GM19397 (cell line): ENCODE data around the gene IQSEC3.
"Not testable (repeated sequence)": the region's sequence is repeated elsewhere in the genome, so short reads cannot be mapped to it uniquely, and the experiment has no call there.

ENCODE experiments used
- ATAC-seq: cut with Tn5 transposase; IDR thresholded peaks from one replicate; pipeline ENCODE4 v1.9.1; 2021; ENCODE audit warnings: mild to moderate bottlenecking, moderate library complexity; ENCODE audit not compliant: unreplicated experiment

Gene IQSEC3

DNA sequence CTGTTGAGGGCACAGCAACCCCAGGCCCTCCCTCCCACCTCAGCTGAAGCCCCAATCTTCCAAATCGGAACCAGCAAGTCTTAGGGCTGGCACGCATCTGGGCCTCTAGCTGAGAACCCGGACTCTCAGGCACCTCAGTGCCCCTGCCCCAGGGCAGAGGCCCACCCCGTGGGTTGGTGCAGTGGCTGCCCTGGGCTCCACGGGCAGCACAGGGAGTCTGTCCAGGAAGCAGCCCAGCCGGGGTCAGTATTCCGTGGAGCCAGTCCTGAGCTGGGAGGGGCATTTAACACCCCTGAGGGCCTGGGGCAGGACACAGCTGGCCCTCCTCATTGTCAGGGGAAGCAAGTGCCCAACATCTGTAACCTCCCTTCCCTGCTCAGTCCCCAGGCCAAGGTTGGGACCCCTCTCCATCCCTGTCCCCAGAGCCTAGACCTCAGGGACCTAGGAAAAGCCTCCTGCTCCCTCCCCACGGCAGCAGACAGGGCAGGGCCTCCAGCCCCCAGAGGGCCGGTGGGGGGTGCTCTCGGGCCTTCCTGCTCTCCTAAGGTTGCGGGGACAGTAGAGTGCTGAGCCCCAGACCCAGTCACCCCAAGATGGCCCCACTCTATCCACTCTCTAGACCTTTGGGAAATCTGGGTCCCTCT lies 110.9 kb downstream of the IQSEC3 start:
- no peak for ATAC-seq

DNA sequence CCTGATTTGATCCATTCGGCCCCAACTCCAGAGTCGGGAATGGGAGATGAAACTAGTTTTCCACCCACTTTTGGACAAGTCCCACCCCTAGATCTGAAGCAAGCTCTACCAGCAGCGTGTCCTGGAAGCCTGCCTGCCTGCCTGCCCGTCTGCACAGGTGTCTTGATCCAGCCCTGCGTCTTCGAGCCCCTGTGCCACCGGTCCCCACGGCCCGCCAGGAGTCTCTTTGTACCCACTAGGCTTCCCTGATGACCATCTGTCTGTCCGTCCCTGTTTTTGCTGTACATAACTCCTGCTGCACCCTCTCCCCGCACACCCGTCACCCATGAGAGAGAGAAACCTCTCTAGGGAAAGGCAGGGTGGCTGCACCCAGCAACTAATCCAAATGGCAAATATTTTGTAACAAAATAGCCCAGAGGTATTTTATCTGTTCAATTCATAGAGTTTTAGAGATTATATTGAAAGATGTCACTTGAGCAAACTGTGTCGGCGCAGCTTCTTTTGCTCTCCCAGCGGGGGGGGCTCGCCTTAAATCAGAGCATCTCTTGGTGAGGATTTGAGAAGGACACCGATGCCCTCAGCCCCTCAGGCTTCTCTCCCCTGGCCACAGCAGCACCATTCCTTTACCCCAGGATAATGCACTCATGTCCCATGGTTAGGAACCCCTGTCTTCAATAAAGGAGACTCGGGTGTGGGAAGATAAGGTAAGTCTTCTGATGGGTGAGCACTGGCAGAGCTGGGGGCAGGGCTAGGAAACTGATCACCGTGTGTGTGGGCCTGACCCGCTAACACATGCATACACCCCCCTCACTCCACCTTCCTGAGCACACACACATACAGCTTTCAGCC lies 111.6 kb downstream of the IQSEC3 start:
- no peak for ATAC-seq

DNA sequence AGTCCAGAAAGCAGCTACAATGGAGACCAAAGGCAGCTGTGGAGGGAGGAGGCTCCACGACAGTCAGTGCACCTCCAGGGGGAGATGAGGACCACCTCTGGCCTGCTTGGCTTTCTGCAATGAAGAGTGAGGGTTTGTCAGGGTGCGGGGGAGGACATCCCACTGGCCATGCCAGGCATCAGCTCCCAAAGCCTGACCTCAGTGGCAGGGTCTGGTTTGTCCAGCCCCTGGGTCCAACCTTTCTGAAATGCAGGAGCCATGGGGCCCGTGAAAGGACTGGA lies 112.2 kb downstream of the IQSEC3 start:
- ATAC-seq = no peak

DNA sequence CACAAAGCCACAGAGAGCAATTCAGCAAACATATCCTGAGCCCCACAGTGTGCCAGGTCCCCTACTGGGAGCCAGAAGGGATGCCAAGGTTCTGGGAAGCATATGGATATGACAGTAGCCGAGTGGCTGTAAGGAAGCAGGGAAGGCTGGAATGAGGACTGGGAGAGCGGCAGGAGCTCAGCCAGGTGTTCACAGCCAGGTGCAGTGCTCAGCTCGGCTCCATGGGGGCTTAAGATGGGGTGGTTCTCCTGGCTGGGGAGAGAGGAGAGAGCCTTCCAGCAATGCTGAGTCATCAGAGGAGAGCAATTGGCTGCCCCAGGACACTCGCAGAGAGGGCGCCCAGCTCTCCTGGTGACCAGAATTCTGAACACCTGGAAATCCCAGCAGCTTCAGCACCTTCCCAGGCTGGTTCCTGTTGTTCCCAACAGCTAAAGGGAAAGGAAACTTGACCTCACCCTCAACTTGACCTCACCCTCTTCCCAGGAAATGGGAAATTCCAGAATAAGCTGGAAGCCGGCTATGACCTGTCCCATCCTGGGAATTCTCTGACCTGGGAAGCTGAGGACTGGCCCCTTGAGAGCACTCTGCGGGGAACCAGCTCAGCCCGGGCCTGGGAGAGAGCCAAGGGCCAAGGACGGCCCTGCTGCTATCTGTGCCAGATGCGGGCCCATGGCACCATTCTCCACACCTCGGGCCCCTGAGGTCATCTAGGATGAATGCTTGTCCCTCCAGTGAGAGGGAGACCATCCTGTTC lies 112.7 kb downstream of the IQSEC3 start:
- no peak for ATAC-seq

DNA sequence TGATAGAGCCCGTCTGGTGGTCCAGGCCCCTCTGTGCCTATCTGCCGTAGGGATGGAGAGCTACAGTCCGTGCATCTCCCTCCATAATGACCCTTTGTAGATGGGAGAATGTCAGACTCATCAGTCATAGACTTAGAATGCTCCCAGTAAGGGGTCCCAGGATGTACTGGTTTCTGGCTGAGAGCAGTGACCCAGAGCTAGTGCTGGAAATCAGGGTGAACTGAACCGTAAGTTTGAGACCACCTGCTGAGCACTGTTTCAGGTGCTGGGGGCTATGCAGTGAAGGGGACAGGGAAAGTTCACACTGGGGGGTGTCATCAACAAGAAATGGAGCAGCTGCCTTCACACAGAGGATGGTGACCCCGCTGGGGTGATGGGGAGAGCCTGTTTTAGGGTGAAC lies 113.3 kb downstream of the IQSEC3 start:
- no peak for ATAC-seq

DNA sequence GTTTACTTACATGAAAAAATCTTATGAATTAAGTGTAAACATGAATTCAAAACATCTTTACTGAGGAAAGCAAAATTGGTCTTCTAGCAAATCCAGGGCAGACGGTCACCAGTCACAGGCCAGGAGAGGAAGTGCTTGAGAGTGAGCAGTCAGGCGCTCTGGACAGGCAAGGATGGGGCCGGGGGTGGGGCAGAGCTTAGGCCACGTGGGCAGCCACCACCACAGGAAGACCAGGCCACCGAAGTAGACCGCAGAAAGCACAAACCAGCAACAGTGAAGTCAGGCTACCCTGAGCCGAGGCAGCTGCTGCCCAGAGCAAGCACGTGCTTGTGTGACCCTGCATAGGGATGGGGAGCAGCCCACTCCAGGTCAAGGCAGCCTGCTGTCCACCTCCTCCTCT lies 113.9 kb downstream of the IQSEC3 start:
- no peak for ATAC-seq

DNA sequence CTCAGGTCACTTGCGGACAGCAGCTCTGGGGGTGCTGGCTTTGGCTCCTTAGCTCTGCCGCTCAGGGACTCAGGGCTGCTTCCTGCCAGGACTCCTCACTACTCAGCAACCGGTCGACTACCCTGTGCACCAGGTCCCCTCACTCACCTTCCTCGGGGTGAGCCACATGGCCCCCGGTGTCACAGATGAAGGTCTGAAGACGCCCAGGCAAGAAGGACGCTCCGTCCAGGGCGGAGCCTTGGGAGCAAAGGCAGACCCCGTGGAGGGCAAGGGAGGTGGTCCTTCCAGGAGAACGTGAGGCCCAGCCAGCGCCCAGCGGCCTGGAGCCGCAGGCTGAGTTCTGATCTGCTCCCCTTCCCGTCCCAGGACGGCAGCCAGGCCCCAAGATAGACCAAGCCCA lies 115.4 kb downstream of the IQSEC3 start:
- ATAC-seq = no peak

DNA sequence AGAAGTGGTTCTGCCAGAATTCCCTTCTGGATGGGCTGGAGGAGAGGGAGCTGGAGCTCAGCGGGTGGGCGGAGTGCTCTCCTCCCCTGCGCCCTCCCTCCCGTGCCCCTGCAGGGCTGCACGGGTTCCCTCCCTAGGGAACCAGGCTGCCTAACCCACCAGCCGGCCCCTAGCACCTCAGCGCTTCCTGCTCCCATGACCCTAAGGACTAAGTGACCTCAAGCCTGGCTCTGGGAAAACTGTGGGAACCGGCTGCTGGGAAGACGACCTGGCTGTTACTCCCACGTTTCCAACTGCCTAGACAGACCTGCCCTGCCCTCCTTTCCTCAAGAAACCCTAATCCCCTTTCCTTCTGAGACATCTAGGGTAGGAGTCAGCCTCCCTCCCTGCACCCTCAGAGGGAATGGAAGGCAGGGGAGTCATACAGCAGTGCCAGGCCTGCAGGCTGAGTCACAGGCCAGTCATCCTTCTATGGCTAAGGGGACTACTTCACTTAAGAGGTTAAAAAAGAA lies 115.9 kb downstream of the IQSEC3 start:
- no peak for ATAC-seq

DNA sequence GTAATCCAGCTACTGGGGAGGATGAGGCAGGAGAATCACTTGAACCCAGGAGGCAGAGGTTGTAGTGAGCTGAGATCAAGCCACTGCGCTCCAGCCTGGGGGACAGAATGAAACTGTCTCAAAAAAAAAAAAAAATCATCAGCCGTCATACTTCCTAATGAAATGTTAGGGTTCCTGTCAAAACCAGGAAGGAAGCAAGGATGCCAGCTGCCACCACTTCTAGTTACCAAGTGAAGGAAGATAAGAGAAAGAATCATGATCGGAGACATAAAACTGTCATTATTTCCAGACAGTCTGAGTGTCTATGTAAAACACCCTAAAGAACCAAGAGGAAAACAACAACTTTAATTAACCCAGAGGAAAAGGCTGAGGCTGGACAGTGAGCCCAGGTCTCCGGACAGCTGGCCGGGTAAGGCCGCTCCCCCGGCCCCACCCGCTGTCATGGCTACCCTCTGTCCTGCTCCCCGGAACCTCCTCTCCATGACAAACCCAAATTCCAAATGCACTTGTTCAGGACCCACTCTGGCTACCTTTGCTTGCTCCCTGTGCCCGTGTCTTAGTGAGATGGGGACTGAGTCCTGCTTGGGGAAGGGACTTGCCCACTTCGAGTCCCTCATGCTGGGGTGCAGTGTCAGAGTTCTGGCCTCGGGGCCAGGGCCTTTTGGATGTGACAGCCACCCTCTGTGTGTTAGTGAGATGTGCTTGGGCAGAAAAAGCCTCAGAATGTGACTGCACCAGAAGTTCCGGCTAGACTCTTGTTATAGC lies 118.4 kb downstream of the IQSEC3 start:
- no peak for ATAC-seq

DNA sequence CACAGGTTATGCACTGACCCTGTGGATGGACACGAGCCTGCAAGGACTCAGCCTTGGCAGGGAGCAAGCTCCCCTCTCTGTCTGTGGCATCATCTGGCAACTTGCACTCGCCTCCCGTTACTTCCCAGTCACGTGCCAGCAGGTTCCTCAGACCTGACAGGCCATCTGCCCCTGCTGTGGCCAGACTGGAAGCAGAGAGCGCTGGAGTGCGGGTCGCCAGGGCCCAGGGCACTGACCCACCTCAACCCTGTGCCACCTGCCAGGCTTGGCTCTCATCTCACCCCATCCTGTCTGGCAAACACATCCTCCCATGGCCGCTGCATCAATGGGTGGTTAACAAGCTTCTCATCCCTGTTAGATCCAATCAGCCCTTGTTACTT lies 119.0 kb downstream of the IQSEC3 start:
- ATAC-seq = no peak

DNA sequence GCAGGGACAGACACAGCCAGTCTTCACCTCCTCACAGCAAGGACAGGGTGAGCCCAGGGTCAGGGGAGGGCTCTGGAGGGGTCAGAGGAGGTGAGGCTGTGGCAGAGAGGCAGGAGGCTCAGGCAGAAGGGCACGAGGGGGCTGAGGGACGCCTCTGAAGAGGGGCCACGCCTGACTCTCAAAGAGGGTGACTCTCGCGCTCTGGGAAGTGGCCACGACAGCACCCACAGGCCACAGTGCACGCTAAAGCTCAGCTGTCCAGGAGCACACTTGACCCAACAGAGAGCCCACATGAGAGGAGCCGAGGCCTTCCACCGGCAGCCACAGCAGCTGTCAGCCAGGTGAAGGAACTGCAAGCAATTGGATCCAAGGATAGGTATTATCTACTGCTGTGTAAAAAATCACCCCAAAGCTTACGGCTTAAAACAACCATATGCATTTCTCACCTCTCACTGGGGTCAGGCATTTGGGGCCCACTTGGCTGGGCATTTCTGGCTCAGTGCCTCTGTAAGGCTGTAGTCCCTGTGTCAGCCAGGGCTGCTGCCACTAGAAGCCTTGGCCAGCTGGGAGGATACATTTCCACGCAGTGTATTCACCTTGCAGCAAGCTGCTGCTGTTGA lies 119.5 kb downstream of the IQSEC3 start:
- no peak for ATAC-seq

DNA sequence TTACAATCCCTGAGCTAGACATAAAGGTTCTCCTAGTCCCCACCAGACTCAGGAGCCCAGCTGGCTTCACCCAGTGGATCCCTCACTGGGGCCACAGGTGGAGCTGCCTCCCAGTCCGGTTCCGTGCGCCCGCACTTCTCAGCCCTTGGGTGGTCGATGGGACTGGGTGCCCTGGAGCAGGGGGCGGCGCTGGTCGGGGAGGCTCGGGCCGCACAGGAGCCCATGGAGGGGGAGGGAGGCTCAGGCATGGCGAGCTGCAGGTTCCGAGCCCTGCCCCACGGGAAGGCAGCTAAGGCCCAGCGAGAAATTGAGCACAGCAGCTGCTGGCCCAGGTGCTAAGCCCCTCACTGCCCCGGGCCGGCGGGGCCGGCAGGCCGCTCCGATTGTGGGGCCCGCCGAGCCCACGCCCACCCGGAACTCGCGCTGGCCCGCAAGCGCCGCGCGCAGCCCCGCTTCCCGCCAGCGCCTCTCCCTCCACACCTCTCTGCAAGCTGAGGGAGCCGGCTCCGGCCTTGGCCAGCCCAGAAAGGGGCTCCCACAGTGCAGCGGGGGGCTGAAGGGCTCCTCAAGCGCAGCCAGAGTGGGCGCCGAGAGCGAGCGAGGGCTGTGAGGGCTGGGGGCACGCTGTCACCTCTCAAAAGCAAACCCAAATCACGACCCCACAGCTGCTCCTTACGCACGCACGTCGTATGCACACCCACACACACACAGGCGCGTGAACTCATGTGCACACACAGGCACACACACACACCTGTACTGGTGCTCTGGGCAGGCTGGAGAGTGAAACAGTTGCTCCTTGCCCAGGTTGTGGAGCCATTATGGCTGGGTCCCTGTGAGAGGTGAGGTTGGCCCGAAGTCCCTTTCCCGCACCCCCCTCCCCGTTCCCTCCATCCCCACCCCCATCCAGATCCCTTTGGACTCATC lies 121.7 kb downstream of the IQSEC3 start:
- ATAC-seq = not testable (repeated sequence)

DNA sequence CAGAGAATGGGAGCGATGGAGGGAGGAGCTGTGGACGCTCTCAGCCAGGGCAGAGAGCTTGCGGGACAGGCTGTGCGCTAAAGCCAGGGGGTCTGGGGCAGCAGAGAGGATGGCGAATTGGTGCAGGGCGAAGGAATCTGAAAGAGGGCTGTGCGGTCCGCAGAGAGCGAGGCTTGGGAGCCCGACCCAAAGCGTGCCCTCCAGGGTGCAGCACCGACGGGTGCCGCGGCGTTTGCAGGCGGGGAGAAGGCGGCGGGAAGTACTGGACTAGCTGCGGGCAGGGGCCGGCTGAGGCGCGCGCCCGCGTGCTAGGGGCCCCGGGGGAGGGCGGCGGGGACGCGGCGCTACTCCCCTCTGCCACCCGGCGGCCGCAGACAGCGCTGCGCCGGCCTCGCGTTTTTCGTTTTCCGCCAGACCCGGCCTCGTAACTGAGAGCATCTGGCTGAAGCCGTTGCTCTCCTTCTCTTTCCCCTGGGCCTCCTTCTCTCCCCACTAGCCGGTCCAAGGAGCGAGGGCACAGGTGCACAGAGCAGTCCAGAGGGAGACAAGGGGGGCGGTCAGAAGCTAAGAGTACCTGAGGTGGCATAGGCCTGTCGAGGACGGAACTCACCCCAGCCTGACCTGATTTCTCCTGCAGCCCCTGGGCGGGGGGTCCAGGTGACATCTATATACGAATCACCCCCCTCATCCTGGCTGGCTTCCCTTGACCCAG lies 122.5 kb downstream of the IQSEC3 start:
- ATAC-seq = peak; percentile 64

DNA sequence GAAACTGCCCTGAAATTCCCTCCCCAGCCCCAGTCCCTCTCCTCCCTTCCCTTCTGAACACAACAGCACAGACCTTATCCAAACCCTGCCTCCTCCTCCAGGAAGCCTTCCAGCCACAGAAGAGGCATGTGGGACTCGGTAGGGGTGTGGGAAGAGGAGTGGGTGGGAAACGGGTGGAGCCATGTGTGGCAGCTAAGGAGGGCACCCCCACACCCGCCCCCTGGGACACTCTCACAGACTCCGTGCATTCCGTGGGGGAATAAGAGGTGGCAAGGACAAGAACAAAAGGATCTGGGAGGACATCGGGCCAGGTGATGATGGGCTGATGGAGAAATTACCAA lies 123.0 kb downstream of the IQSEC3 start:
- no peak for ATAC-seq

DNA sequence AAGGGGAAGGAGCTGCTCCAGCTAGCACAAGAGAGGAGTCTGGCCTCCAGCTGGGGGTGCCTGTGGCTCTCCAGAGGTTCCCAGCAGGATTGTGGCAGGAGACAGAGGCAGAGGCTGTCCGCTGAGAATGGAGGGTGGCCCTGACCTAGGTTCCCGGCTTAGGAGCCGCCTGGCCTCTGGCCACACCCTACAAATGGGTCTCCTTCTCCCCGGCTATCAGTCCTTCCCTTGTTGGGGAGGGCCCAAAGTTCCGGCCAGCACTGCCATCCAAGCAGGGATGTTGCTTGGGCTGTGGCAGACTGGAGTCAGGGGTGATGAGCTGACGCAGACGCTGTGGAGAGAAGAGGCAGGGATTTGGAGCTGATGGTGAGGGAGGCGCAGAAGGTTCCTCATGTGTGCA lies 124.3 kb downstream of the IQSEC3 start:
- ATAC-seq = no peak

DNA sequence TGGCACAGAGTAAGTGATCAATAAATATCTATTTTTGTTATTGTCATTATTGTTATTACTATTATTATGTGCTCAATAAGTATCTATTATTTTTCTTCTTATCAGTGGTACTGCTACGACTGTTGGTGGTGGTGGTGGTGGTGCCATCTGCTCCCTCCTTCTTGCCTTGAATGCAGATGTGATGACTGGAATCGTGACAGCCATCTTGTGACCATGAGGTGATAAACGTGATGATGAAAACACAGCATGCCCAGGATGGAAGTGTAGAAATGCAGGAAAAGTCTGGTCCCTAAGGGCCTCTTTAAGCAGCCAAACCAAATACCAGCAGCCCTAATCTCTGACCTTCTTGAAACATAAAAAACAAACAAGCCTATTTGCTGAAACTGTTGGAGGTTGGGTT lies 125.0 kb downstream of the IQSEC3 start:
- no peak for ATAC-seq

DNA sequence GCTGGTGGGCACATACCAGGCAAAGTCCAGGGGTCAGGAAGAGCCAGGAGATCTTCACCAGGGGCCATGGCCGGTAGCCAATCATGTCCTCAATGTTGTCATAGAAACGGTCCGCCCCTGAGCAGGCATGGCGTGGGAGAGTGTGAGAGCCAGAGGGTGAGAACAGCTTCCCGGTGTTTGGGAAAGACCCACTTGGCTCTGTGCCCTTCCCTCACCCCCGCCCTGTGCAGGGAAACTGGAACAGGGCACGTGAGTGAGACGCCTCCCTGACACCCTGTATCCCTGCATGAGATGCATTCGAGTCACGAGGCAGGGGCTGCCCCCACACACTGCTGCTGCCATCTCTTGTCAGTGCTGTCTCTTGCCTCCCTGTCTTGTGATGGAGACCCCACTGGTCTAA lies 126.7 kb downstream of the IQSEC3 start:
- no peak for ATAC-seq

DNA sequence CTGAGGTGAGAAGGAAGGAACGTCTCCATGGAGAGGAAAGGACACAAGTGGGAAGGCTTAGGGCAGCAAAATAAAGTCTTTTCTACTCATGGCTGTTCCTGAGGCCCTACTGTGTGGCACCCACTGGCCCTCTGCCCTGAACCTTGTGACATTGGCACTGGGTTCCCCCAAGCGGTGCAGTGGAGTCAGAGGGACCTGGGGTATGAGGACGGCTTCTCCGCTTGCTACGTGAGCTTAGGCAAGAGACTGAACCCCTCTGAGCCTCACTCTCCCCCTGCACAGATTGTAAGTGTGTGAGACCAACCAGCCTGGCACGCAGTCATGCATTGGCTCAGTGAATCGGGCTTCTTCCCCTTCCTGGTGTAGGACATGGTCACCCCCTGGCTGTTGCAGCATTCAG lies 127.7 kb downstream of the IQSEC3 start:
- ATAC-seq = no peak

DNA sequence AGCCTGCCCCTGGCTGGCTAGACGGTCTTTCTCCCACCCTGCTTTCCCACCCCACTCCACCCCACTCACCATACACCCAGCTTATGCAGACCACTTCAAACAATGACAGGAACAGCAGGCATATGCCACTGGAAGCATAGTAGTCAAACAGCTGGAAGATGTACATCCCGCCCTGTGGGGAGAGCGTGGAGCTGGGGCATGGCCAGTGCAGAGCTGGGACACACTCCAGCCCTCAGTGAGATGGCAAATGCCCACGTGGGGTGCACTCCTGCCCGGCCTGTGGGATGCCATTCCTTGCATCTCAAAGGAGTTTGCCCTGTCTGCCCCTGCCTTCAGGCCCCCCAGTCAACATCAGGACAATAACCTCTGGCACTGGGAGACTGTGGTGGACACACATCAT lies 128.6 kb downstream of the IQSEC3 start:
- no peak for ATAC-seq
